LHCN-M2 (cell line): Measurements from ENCODE around the gene TSPAN31. TPM values are rescaled to one million over a fixed set of nuclear protein-coding genes. Genes with fewer than 3 reads are reported as not detected.

Source experiments
- DNase-seq: peaks from one replicate; pipeline ENCODE4 v3.0.0-alpha.2; 2012; ENCODE audit warnings: low read depth
- total RNA-seq: library from RNA; depleted of rRNA; stranded (reverse); fragments of >200 nt; gene quantifications from 2 replicates; pipeline ENCODE4 v1.2.3, GENCODE V29; 2014

TSPAN31 gene
- total RNA-seq, 1 experiment from 2014 or later: 67.3 TPM

DNA sequence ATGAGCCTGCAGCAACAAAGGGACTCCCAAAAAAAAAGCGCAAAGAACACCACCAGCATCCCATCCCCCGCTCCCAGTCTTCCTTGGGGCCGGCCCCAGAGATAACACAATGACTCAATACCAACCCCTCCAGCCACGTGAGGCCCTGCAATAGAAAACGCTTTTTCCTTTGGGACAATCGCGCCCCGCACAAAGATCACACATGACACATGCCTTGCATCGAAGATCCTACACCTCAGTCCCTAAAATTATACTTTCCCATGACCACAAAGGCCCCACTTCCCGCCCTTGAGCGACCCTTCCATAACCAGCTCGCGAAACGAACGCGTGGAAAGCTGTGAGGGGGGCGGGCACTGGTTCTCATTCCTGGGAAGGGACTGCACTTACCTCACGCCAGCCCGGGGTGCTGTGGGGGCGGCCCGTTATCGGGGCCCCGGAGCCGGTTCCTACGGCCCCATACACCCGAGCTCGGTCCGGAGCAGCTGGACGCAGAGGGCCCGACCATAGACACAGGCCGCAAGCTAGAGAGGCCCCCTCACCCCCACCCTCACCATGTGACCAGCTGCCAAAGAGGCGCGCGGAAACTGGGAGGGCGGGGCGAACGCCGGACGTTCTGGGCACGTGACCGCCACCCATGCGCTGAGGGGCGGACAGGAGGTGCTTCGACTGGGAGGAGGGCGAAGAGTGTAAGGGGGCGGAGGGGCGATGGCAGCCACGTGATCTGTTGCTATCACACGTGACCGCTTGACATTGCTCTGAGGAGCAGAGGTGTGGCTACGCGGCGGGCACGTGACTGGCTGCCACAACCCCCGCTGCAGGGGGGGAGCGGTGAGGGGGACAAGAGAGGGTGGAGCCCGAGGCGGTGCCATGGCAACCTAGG lies 7.2 kb downstream of the TSPAN31 start, which contains the start of gene CDK4:
Gene CDK4 (minus strand): TSS at position 523 of the 880 bp plus-strand sequence. CDS start 593 bp downstream, outside the sequence.
- peak; percentile 100 for DNase-seq

DNA sequence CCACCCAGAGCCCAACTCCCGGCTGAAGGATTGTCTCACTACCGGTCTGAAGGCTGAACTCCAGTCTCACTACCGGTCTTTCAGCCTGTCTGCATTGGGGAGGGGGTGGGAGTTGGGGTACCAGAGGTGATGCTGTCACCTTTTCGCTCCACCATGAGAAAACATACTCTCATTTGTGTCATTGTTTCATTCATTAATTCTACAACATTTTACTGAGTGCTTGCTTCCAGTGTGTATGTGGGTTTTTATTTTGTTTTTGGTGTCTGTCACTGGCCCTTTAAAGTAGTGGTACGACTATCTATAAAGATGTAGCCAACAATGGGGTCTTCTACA lies 7.8 kb downstream of the TSPAN31 start:
- no peak for DNase-seq

DNA sequence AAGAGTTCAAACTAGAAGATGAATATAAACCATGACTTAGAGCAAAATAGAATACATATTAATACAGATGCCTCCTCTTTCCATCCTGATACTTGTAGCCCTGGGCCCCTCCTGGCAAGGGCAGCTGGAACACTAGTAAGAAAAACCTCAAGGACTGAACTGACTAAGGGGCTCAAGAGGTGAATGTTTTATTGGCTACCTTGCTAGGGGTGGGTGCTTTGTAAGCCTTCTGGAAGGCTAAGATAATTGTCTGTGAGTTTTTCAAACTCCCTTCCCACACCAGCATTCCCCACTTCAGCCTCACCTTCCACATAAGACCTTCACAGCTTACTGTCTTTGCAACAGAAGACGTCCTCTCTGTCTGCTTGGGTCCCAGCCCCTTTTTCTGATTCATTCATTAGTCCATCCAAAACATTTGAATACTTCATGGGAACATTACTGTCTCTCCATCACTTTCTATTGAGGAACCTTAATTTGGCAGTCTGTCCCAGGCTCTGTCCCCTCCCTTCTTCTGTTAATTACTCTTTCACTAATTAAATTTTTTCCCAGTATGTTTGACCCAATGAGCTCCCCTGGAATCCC lies 9.0 kb downstream of the TSPAN31 start:
- no peak for DNase-seq

DNA sequence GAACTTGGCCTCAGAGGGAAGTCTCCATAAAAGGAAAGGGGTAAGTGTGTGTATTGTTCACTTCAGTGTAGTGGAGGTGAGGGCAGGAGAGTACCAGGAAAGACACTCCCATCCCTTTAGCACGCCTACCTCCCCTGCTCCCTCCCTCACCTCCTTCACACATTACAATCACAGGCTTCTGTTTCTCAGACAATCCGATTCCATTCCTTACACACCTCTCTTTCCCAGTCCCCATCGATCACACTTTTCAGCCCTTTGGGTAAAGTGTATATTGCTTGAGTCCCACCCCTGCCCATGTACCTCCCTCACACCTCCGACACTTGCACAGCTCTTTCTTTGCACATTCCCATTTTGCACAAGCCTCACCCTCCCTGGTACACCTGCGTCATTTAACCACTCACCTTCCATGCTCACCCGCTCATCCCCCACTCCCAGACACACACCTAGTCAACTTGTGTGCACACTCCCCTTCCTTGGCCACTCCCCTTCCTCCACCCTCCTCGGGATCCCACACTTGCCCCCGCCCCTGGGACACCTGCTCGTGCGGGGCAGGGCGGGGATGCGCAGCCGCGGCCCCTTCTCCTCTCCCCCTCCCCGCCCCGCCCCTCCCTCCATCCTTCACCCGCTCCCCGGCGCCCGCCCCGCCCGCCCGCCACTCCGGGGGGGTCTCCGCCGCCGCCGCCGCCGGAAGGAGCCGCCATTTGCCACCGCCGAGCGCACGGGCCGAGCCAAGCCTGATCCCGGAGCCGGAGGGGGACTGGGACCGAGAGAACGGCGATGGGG lies 9.8 kb downstream of the TSPAN31 start, which contains the start of gene MARCHF9:
Gene MARCHF9 (plus strand): TSS at position 693 of the 783 bp plus-strand sequence. CDS start 426 bp downstream, outside the sequence.
- no peak for DNase-seq

GRCh38 chr12:57755194-57755453 lies 10.3 kb downstream of the TSPAN31 start:
- no peak for DNase-seq

GRCh38 chr12:57755454-57756372 lies 10.9 kb downstream of the TSPAN31 start:
- DNase-seq: no peak

DNA sequence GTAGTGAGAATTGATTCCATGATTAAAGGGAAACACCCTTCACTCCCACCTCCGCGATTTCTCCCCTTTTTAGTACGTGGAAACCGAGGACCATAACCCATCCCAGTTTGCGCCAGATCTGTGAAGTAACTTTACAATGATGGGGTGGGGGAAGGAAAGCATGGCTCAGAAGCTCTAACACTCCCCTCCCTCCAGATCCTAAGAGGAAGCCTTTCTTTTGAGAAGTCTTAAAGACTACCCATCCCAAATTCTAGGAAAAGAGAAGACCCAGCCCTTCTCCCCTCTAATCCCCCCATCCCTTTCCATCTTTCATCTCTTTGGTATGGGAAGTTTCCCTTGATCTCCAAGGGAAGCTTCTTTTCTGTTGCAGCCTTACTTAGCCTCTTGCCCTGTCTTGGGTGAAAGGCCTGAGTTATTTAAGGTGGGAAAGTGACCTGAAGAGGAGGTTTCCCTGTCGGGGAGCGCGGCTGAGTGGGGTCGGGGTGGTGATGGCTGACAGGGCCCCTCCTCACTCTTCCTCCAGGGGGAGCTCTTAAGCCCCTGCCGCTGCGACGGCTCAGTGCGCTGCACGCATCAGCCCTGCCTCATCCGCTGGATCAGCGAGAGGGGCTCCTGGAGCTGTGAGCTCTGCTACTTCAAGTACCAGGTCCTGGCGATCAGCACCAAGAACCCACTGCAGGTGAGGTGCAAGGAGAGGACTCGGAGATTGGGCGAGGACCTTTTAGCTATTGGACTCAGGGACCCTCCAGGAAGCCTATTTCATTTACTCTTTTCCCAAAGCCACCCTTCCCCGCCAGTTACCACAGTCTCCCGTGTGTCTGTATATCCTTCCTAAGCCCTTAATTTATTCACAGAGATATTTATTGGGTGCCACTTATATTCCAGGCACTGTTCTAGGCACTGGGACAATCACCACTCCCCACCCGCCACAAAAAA lies 11.8 kb downstream of the TSPAN31 start:
- DNase-seq: no peak

DNA sequence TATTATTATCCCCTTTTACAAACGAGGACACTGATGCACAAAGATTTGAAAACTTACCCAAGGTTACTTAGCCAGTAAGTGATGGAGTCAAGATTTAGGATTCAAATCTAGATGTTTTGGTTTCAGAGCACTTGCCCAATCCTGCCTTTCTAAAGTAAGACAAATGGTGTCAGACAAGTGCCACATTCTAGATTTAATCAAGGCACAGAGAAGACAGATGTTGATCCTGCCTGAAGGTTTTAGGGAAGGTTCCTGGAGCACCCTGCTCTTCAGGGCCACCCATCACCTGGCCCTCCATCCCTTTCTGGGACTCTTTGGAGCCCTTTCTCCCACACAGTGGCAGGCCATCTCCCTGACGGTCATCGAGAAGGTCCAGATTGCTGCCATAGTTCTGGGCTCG lies 12.9 kb downstream of the TSPAN31 start:
- no peak for DNase-seq

- no peak for DNase-seq
Observed at GRCh38 chr12:57758552-57759359, 13.9 kb downstream of the TSPAN31 start.

- DNase-seq: no peak
Observed at GRCh38 chr12:57759360-57759980, 14.6 kb downstream of the TSPAN31 start.

DNA sequence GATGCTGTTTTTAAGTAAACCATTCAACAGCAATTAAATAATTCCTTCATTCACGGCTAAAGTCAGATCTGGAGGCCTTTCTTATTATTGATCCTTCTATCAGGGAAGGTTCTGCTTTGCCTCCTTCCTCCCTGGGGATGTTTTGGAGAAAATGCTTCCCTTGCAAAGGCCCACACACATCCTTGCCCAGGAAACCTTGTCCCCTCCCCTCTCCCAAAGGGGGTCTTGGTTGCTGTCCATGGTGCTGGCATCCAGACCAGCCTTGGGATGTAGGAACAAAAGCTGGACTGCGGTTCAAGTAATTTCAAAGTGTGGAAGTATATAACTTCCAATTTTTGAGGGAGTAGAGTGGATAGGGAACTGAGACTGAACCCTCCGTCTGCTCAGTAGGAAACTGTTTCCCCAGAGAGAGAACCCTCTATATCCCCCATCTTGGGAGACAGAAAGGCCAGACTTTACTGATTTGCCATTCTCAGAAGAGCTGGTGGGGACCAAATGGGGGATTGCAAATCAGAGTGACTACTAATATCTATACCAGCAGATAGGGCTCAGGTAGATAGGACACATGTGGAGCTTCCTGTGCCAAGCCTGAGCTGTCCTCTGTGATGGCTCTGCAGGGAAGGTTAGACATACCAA lies 15.6 kb downstream of the TSPAN31 start:
- DNase-seq: no peak

- DNase-seq: no peak
Observed at GRCh38 chr12:57761391-57761998, 16.7 kb downstream of the TSPAN31 start.

DNA sequence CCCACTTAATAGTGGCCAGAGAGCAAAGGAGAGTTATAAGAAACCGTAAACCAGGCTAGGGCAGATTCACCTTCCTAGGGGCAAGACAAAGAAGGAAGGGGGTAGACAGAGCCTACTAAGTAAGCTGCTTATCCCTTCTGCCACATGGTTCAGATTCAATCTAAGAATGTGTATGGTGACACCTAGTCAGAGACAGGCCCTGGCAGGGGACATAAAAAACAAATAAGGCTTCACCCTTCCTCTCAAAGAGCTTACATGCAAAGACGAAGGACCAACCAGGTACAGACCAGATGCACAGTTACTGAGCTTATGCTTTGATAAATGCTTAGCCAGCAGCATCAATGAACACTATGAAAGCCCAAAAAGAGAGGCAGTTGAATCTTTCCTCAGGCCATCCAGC lies 17.6 kb downstream of the TSPAN31 start:
- no peak for DNase-seq

- no peak for DNase-seq
Observed at GRCh38 chr12:57763881-57764661, 19.2 kb downstream of the TSPAN31 start.

DNA sequence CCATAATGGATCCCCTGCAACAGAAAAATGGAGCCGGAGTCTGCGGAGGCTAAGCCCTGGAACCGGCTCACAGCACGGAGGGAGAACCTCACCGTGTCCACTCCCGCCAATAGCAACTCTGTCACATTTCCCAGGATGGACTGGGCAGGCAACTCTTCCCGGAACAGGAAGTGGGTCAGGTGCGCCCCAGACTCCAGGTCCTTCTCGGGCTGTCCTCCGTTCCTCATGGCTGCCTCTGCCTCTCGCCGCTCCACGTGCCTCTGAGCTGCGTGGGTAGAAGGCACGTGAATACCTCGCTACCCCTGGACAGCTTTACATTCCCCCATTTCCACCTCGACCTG lies 19.8 kb downstream of the TSPAN31 start:
- no peak for DNase-seq

- no peak for DNase-seq
Observed at GRCh38 chr12:57765003-57765697, 20.3 kb downstream of the TSPAN31 start.
